ENCODE data around the gene LGSN.

DNA sequence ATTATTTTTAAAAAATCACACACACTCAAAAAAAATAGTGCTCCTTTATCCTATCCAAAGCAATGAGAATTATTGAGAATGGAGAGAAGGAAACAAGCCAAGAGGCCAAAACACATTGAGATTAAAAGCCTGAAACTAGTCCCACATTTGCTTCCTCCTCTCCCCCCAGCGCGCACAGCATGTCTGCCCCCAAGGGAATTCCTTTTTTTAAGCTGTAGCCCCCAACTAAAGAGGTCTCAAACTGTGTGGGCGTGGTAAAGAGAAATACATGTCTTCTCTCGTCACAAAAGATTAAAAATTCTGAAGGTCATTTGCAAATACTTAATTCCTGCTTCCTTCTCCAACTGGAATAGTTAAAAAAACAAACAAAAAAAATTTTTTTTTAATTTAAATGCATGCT is 52.7 kb downstream of the LGSN start:
- TF ChIP-seq, protein P1, sequence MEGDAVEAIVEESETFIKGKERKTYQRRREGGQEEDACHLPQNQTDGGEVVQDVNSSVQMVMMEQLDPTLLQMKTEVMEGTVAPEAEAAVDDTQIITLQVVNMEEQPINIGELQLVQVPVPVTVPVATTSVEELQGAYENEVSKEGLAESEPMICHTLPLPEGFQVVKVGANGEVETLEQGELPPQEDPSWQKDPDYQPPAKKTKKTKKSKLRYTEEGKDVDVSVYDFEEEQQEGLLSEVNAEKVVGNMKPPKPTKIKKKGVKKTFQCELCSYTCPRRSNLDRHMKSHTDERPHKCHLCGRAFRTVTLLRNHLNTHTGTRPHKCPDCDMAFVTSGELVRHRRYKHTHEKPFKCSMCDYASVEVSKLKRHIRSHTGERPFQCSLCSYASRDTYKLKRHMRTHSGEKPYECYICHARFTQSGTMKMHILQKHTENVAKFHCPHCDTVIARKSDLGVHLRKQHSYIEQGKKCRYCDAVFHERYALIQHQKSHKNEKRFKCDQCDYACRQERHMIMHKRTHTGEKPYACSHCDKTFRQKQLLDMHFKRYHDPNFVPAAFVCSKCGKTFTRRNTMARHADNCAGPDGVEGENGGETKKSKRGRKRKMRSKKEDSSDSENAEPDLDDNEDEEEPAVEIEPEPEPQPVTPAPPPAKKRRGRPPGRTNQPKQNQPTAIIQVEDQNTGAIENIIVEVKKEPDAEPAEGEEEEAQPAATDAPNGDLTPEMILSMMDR (IDR thresholded peaks at IDR 0.05 in 8 of 11, conservative IDR thresholded peaks at IDR 0.05 in 3 of 11) = no peak
- no peak for TF ChIP-seq POLR2AphosphoS5 (IDR thresholded peaks at IDR 0.05)

Data from spleen (tissue), 7 donors.